ENCODE data around the gene NUDT7.

GRCh38 chr16:77767826-77768225 is 45.5 kb downstream of the NUDT7 start:
- no peak for TF ChIP-seq CTCF (conservative IDR thresholded peaks at IDR 0.05; ENCODE audit: low read depth in 2 of 2)
- no peak for TF ChIP-seq POLR2AphosphoS5 (IDR thresholded peaks at IDR 0.05; ENCODE audit: low read depth)
- TF ChIP-seq NANOG (IDR thresholded peaks at IDR 0.05; ENCODE audit: borderline replicate concordance): no peak
